GM10248 (cell line): ENCODE results near the gene DDI2.

Experiments used
- CTCF ChIA-PET: fragments of 300-600 bp; sonication (Branson Sonifier 250); formaldehyde crosslinking; extraction: SDS; loops from one replicate; lab custom pipeline; 2021; ENCODE audit warnings: antibody characterized with exemption; lab: Yijun Ruan, JAX
- POLR2A ChIA-PET: fragments of 350-650 bp; sonication (Branson Sonifier 250); formaldehyde crosslinking; extraction: SDS; loops from one replicate; lab custom pipeline; 2020; ENCODE audit warnings: antibody characterized with exemption; lab: Yijun Ruan, JAX
- DNase-seq: peaks from one replicate; pipeline ENCODE4 v3.0.0; 2012; ENCODE audit errors: extremely low spot score
- CTCF ChIP-seq: IDR thresholded peaks from 2 replicates; pipeline ENCODE4 v1.5.1; 2012; ENCODE audit warnings: mild to moderate bottlenecking, low read depth; ENCODE audit errors: extremely low read depth, missing control alignments, control extremely low read depth

Gene DDI2

GRCh38 chr1:15617173-15618076 lies at the start of gene DDI2:
TSS of gene DDI2 (plus strand) at chr1:15617458. CDS start at chr1:15617671, 213 bp downstream.
- peak; percentile 93 for DNase-seq
- TF ChIP-seq CTCF: no peak
- CTCF ChIA-PET: interaction anchor here (1.0 to 2.1 kb wide), 6 partner anchors 7 to 50 kb away, joined by 3 to 6 read pairs (median 4); no protein-coding TSS in a partner anchor
- POLR2A ChIA-PET: interaction anchor here (0.6 to 1.1 kb wide), 4 partner anchors 10 to 214 kb away, joined by 3 to 8 read pairs (median 4); no protein-coding TSS in a partner anchor

- no peak for DNase-seq
- POLR2A ChIA-PET: no interaction called here
- CTCF ChIA-PET: interaction anchor here (1.0 kb wide), 1 partner anchor 24 kb away, joined by 3 read pairs; no protein-coding TSS in a partner anchor
- TF ChIP-seq CTCF: no peak
Measured at GRCh38 chr1:15568387-15569073, 48.7 kb upstream of the DDI2 start.

- no peak for DNase-seq
- ChIA-PET POLR2A (no interaction called here), CTCF (interaction anchor here (1.7 kb wide), 1 partner anchor 13 kb away, joined by 4 read pairs; no protein-coding TSS in a partner anchor)
- TF ChIP-seq CTCF: no peak
Measured at GRCh38 chr1:15570861-15571260, 46.4 kb upstream of the DDI2 start.

- TF ChIP-seq CTCF: no peak
- ChIA-PET CTCF (interaction anchor here (1.7 kb wide), 1 partner anchor 13 kb away, joined by 4 read pairs; no protein-coding TSS in a partner anchor), POLR2A (interaction anchor here (0.6 to 0.7 kb wide), 2 partner anchors 8 to 9 kb away, joined by 6 read pairs; no protein-coding TSS in a partner anchor)
- no peak for DNase-seq
Measured at GRCh38 chr1:15571266-15571665, 46.0 kb upstream of the DDI2 start.

GRCh38 chr1:15573477-15573876 lies 43.8 kb upstream of the DDI2 start:
- CTCF ChIA-PET: interaction anchor here (0.9 to 1.6 kb wide), 3 partner anchors 11 to 129 kb away, joined by 3 to 4 read pairs (median 3); no protein-coding TSS in a partner anchor

More at GRCh38 chr1:15573477-15573876, 43.8 kb upstream of the DDI2 start:
- POLR2A ChIA-PET: no interaction called here
- no peak for TF ChIP-seq CTCF
- DNase-seq: no peak
